Measurements from ENCODE around the gene CCR5.
A peak's percentile ranks its signal among the peaks of the same experiment; 100 is the strongest.
"Not testable (repeated sequence)": the region's sequence is repeated elsewhere in the genome, so short reads cannot be mapped to it uniquely, and the experiment has no call there.

Gene CCR5

DNA sequence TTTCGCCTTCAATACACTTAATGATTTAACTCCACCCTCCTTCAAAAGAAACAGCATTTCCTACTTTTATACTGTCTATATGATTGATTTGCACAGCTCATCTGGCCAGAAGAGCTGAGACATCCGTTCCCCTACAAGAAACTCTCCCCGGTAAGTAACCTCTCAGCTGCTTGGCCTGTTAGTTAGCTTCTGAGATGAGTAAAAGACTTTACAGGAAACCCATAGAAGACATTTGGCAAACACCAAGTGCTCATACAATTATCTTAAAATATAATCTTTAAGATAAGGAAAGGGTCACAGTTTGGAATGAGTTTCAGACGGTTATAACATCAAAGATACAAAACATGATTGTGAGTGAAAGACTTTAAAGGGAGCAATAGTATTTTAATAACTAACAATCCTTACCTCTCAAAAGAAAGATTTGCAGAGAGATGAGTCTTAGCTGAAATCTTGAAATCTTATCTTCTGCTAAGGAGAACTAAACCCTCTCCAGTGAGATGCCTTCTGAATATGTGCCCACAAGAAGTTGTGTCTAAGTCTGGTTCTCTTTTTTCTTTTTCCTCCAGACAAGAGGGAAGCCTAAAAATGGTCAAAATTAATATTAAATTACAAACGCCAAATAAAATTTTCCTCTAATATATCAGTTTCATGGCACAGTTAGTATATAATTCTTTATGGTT is at the start of gene CCR5:
Gene CCR5 (plus strand): TSS at position 108 of the 680 bp plus-strand sequence. CDS start 1,957 bp downstream, outside the sequence.
- DNase-seq (ENCODE audit: low spot score) = no peak

DNA sequence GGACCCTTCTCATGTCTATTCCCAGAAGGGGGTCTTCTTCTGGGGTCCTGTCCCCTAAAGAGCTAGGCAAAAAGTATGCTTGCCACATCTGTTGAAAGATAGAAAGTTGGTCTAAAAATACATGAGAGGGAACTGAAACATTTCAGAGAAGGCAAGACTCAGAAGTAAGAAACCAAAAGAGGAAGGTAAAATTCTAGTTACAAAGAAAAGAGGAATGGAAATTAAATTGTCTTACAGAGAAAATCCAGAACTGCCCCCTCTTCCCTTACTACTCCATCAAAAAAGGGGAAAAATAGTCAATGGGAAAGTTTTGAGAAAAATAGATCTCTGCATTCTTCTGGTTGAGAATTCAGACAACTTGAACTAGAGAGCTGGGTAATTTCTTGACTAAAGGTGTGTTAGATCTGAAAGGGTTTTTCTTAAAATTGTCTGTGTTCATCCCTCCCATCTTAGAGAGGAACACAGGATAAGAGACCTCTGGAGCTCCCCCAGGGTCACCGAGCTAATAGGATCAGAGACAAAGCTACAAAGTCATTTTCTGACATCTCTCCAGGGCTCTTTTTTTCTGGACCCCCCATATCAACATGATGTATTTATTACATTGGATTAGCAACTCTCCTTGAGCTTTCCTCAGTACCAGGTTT is 49.2 kb upstream of the CCR5 start:
- DNase-seq (ENCODE audit: low spot score) = no peak

DNA sequence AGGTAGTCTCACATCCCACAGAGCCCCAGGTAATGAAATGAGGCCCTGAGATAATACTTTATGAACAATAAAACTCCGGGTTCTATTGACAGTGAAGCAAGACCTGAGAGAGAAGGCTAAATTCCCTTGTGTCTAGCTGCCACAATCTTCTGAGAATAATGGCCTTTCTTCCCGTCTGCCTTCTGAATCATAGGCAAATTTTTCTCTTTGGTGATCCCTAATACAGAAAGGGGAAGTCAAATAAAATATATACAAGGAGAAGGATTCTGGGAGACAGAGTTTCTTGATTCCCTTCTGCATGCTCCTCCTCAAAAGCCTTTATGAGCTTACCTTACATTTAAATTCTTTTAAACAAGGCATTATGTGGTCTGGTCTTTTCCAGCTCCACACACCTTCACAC is 46.7 kb upstream of the CCR5 start:
- no peak for DNase-seq (ENCODE audit: low spot score)

DNA sequence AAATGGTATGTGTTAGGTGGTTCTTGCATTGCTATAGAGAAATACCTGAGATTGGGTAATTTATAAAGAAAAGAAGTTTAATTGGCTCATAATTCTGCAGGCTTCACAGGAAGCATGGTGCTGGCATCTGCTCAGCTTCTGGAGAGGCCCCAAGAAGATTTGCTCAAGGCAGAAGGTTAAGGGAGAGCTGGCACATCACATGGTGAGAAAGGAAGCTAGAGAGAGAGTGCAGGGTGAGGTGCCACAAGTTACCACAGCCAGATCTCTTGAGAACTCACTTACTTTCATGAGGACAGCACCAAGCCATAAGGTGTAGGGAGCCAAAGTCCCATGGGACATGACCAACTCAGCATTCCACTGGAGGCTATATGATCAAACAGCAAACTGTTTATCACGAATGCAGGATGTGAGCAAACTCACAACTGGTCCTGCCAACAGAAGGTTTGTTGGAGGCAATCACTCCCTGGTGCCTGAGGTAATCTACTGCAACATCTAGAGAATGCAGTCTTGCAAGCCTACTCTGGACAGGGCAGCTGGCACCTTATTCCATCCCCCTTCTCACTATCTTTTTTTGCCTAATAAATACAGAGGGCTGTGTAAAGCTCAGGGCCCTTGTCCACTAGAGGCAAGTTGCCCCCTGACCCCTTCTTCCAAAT is 45.0 kb upstream of the CCR5 start:
- no peak for DNase-seq (ENCODE audit: low spot score)

DNA sequence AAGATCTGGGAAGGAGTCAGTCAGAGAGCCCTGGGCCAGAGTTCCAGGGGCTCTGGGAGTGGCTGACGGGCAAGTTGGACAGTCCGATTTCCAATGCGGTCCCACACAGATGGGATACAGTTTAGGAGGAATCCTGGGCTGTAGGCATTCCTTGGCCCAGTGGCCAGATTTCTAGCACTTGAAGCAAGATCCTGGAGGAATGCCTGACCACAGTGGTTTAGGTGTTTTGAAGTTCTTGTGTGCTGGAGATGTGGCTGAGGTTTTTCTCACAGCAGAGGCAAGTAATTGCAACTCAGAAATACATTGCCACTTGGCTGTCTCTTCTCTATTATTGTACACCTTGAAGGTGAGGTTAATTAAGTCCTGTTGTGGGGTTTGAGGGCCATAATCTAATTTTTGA is 40.1 kb upstream of the CCR5 start:
- not testable (repeated sequence) for DNase-seq (ENCODE audit: low spot score)

DNA sequence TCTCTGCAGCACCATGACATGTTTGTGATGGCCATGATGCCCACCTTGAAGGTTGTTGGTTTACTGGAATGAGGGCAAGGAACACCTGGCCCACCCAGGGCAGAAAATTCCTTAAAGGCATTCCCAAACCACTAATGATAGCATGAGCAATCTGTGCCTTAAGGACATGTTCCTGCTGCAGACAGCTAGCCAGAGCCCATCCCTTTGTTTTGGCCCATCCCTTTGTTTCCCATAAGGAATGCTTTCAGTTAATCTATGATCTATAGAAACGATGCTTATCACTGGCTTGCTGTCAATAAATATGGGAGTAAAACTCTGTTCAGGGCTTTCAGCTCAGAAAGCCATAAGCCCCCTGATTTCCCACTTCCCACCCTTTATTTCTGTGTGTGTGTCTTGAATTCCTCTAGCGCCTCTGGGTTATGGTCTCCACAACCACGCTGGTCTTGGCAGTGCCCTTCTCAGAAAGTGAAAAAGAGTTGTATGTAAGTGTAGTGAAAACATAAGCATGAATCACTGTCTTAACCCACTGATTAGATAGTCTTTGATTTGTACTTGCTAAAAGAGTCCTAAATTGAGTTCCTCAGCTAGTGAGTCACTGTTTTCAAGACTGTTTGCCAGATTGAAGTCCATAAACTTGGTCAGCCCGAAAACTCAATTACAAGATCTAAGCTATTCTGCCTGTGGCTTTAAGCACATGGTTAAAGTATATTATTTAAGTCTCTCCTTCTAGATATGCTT is 35.8 kb upstream of the CCR5 start:
- peak; percentile 14 for DNase-seq (ENCODE audit: low spot score)

DNA sequence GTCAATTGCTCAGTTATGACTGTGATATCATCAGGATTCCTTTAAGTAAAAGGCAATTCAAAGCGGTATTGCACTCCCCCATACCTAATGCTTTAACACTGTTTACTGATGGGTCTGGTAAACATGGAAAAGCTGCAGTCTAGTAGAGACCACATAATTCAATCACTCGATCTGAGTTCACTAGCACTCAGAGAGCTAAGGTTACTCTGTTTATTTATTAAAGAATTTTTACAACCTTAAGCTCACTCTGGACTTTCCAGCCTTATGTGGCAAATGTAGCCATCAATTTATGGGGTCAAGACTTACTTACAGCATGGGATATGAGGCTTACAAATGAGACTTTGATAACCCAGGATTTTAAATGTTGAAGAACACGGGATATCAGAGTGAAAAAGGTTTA is 35.2 kb upstream of the CCR5 start:
- DNase-seq (ENCODE audit: low spot score) = no peak

DNA sequence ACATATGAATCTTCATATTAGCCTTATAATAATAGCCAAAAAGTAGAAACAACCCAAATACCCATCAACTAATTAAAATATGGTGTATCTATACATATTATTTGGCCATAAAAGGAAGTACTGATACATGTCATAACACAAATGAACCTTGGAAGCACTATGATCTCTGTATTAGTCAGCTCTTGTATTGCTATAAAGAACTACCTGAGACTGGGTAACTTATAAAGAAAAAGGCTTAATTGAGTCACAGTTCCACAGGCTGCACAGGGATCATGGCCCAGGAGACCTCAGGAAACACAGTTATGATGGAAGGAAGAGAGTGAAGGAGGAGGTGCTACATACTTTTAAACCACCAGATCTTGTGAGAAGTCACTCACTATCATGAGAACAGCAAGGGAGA is 32.8 kb upstream of the CCR5 start:
- DNase-seq (ENCODE audit: low spot score) = no peak

DNA sequence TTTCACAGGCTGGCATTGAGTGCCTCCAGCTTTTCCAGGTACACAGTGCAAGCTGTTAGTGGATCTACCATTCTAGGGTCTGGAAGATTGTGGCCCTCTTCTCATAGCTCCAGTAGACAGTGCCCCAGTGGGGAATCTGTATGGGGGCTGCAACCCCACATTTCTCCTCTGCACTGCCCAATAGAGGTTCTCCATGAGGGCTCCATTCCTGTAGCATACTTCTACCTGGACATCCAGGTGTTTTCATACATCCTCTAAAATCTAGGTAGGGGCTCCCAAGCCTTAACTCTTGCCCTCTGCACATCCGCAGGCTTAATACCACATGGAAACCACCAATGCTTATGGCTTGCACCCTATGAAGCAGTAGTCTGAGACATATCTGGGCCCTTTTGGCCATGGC is 31.9 kb upstream of the CCR5 start:
- no peak for DNase-seq (ENCODE audit: low spot score)

DNA sequence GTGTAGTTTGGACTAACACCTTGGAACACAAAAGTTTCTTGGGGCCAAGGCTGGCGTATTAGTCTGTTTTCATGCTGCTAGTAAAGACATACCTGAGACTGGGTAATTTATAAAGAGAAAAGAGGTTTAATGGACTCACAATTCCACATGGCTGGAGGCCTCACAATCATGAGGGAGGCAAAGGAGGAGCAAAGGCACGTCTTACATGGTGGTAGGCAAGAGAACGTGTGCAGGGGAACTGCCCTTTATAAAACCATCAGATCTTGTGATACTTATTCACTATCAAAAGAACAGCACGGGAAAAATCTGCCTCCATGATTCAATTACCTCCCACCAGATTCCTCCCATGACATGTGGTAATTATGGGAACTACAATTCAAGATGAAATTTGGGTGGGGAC is 26.3 kb upstream of the CCR5 start:
- no peak for DNase-seq (ENCODE audit: low spot score)

DNA sequence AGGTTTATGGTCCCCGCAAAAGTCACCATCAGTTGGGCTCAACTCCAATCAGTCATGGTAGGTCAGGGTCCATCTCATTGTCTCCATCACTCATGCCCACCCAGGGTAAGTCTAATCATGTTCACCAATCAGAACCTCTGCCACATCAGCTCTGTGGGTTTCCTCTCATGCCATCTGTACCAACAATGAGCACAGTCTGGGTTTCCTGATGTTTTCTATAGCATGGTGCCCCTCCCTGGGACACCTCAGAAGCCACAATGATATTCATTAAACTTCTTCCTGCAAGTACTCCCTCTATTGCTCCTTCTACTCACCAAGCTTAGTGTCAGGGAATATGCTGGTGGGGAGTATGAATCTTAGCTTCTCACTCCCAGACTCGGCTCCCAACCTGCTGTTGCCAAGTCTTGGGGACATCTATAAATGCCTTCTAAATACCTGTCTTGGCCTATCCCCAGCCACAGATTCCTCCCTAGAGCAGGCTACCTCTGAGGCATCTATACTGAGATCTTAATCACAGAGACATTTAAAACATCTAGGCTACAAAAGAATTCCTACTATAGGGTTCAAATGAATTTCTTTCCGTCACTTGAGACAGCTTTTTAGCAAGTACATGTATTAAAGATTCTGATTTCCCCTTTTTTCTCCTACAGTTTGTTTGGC is 21.8 kb upstream of the CCR5 start:
- no peak for DNase-seq (ENCODE audit: low spot score)

DNA sequence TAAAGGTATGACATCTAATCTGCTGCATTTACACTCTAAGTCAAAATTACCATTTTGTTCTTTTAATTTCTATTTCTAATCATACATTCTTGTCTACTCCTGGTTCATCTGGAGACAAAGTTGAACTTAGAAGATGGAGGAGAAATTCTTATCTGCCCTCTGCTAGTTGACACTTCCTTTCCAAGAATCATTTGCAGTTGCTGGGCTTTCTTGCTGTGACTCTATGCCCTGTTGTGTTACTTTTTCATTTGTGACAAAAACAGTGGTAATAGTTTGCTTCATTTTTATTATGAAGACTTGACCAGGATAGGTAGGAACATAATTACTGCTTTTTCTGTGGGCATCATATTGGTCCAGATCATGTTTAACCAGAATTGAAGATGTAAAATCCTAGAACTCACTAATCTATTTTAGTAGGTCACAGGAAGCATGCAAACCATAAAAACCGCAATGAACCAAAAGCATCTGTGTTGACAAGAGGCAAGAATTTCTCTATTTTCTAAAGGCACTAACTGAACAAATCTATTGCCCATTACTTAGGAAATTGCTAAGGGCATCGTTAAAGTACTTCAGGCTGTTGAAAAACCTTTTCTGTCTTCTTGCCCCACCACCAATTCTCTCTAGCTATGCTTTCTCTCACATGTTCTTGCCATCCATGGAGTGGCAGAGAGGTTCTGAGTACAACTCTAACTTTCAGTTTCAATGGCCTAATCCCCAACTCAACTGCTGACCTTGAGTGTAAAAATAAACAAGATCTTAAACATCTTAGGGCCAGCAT is 21.1 kb upstream of the CCR5 start:
- DNase-seq (ENCODE audit: low spot score) = no peak

DNA sequence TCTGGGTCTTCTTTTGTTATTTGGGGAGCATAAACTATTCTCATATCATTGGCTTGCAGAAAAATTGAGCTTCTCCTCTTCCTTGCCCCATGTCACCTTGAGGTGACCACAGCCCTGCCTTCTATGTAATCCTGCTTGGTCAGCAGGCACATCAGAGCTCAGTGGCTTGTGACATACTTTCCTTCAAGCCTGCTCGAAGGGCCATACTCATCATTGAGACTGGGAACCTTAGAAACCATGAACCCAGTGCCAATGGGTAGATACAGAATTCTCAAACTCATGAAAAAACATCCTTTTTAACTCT is 20.5 kb upstream of the CCR5 start:
- DNase-seq (ENCODE audit: low spot score) = no peak

DNA sequence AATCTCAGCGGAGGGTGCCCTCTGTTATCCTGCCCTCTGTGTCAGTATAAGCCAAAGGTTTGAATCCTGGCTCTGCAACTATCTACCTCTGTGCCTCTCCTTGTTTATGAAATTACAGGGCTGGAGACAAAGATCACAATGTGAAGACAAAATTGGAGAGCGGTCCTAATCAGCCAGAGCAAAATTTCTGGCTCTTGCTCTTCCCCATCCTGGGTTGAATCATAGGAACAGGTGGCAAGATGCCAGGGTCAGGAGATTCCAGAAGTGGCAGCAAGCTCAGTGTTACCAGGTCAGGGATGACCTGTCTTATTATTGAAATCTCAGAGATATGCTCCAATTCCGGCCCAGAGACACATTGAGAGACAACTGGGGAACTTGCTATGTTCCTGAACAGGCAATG is 19.1 kb upstream of the CCR5 start:
- DNase-seq (ENCODE audit: low spot score) = no peak

DNA sequence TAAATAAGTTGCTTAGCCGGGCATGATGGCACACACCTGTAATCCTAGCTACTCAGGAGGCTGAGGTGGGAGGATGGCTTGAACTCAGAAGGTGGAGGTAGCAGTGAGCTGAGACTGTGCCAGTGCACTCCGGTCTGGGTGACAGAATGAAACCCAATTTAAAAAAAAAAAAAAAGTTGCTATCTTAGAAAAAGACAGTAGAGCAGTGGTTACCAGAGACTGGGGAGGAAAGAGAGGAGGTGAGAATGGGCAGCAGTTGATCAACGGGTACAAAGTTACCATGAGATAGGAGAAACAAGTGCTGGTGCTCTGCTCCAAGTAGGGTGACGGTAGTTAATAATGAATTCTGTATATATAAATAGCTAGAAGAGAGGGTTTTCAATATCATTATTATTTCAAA is 17.7 kb upstream of the CCR5 start:
- no peak for DNase-seq (ENCODE audit: low spot score)

DNA sequence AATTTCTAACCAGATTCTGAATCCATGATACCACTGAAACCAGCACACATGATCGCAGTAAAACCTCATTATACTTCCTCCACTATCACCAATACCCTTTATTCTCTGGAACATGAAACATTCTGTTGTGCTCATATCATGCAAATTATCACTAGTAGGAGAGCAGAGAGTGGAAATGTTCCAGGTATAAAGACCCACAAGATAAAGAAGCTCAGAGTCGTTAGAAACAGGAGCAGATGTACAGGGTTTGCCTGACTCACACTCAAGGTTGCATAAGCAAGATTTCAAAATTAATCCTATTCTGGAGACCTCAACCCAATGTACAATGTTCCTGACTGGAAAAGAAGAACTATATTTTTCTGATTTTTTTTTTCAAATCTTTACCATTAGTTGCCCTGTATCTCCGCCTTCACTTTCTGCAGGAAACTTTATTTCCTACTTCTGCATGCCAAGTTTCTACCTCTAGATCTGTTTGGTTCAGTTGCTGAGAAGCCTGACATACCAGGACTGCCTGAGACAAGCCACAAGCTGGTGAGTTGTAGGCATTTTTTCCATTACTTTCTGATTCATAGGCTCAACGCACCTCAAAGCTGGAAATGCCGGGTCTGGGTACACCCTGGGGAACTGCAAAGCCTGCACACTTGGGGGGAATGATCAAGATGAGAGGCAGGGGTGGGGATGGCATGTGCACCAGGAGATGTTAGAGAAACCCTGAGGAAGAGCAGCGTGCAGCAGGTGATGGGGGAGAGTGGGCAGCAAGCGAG is 16.9 kb upstream of the CCR5 start, which contains the start of gene CCR2:
Gene CCR2 (plus strand): TSS at position 465 of the 764 bp plus-strand sequence. CDS start 3,417 bp downstream, outside the sequence.
- DNase-seq (ENCODE audit: low spot score) = no peak

DNA sequence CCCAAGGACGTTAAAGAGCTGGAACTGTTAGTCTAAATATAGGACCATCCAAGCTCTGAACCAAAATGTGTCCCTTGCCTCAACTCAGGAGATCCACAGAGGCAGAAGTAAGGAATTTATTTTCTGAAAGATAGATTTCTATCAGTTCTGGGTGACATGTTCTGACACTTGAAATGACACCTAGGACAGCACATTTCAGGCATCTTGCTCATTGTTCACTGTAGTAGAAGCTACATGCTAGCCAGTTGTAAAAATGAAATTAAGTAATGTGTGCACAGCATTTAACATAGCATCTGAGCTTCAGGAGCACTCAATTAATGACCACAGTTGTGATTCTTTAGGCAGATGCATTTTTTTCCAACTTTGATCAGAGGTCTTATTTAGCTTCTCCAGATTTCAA is 16.3 kb upstream of the CCR5 start:
- DNase-seq (ENCODE audit: low spot score) = no peak

DNA sequence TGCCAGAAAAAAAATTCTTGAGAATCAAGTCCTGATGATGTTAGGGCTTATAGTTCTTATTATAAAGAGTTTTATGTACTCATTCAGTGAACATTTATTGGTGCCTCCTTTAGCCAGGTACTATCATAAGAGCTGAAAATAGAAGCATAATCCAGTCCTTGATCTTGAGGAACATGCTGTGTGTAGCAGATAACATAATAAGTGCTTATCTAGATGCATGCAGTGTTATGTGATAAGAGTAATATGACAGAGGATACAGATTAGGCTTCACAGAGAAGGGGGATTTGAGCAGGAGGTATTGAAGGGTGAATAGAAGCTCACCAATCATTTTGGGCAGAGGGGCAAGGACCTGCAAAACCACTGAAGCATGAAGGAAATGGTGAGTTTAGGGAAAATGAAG is 15.8 kb upstream of the CCR5 start:
- no peak for DNase-seq (ENCODE audit: low spot score)

DNA sequence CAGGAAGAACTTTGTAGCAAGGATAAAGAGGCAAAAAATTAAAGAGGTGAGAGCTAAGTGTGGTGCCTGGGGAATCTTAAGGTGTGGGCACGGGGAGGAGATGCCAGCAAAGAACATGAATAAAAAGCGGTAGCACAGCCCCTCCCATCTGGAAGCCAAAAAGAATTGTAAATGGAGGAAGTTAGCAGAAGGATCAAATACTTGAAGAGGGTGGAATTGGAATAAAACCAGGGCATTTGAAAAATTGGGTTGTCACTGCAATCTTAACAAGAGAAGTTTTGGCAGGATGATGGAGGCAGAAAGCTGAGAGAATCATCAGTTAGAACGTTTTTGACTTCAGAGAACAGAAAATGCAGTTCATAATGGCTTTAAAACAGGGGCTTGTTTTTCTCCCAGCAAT is 14.5 kb upstream of the CCR5 start:
- no peak for DNase-seq (ENCODE audit: low spot score)

DNA sequence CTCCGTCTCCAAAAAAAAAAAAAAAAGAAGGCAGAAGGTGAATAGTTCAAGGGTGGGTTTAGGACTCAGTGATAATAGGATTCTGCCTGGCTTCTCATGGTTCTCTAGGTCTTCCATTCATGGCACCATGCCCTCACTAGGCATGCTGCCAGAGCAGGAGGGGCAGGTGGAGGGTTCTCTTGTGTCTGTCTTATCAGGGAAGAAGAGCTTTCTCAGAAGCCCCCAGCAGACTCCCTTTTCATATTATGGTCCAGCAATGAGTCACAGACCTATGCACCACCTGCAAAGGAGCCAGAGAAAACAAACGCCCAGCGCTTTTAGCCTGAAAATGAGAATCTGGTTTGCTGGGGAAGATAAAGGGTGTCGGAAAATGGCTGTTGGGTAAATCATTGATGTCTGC is 13.8 kb upstream of the CCR5 start:
- no peak for DNase-seq (ENCODE audit: low spot score)

DNA sequence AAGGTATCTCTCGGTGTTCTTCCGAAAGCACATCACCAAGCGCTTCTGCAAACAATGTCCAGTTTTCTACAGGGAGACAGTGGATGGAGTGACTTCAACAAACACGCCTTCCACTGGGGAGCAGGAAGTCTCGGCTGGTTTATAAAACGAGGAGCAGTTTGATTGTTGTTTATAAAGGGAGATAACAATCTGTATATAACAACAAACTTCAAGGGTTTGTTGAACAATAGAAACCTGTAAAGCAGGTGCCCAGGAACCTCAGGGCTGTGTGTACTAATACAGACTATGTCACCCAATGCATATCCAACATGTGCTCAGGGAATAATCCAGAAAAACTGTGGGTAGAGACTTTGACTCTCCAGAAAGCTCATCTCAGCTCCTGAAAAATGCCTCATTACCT is 12.3 kb upstream of the CCR5 start:
- no peak for DNase-seq (ENCODE audit: low spot score)

All from RKO (cell line).